GM19468 (cell line): ENCODE measurements around the gene KIF5B.
"Not testable (repeated sequence)": the region's sequence is repeated elsewhere in the genome, so short reads cannot be mapped to it uniquely, and the experiment has no call there.

Source experiments
- ATAC-seq: cut with Tn5 transposase; IDR thresholded peaks from one replicate; pipeline ENCODE4 v1.9.1; 2021; ENCODE audit warnings: mild to moderate bottlenecking, moderate library complexity, moderate number of reproducible peaks; ENCODE audit not compliant: unreplicated experiment; ENCODE audit errors: extremely low read depth

The KIF5B gene

DNA sequence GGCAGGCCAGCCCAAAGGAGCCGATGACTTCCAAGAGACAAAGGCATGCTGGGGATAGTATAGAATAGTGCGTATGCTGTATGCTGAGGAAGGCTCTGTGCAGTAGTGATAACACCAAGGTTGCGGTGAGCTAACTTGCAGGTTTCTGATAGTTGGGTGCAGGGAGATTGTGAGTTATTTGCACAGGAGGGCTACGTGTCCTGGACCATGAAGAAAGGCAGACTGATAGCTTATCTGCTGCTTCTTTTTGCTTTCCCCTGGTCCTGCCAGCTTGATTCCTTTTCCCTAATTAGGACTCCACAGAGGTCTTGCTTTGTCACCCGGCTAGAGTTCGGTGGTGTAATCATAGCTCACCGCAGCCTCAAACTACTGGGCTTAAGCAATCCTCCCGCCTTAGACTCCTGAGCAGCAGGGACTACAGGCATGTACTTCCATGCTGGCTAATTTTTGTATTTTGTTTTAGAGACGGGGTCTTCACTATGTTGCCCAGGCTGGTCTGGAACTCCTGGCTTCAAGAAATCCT, 83.6 kb downstream of the KIF5B start:
- ATAC-seq, result no peak

DNA sequence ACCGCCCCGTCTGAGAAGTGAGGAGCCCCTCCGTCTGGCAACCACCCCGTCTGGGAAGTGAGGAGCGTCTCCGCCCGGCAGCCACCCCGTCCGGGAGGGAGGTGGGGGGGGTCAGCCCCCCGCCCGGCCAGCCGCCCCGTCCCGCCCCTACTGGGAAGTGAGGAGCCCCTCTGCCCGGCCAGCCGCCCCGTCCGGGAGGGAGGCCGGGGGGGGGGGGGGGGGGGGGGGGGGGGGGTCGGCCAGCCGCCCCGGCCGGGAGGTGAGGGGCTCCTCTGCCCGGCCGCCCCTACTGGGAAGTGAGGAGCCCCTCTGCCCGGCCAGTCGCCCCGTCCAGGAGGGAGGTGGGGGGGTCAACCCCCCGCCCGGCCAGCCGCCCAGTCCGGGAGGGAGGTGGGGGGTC, 86.4 kb downstream of the KIF5B start:
- ATAC-seq, result not testable (repeated sequence)

DNA sequence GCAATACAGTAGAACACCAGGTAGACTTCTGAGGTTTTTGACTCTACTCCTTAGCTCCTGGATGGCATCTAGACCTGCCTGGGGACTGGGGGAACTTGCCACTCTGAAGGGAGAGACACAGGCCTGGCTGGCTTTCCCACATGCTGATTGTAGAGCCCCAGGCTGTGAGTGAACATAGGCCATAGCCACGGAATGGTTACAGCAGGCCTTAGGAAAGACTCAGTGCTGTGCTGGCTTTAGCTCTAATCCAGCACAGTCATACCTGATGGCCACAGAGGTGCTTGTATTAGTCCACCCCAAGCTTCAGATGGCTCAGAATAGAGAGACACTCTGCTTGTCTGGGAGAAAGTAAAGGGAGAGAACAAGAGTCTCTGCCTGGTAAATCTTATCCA, 92.6 kb downstream of the KIF5B start:
- ATAC-seq, result no peak

DNA sequence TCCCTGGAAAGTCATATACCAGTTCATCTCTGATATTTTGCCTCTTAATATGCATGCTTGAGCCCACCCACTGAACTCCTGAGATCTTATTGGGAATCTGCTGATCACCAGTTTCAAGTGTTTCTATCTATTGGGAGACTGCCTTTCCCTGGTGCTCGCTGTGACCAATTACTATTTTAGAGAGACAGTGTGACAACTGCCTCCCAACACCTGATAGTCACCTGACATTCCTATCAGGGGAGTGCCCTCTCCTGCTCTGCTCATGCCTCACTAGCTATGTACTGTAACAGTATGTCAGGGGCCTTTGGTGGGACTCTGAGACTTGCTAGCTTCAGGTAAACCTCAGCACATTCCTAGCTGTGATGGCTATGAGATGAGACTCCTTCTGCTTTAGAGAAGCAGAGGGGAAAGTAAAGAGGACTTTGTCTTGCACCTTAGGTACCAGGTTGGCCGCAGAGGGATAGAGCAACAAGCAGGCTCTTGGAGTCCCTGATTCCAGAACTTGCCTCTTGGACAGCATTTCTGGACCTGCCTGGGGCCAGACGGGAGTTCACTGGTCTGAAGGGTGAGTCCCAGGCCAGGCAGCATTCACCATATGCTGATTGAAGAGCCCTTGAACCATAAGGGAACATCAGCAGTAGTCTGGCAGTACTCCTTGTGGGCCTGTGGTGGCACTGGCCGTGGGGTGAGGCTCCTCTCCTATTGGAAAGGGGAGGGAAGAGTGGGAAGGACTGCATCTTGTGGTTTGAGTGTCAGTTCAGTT, 93.2 kb downstream of the KIF5B start:
- ATAC-seq, result no peak

GRCh38 chr10:31961277-31962074, 94.7 kb downstream of the KIF5B start:
- no peak for ATAC-seq

GRCh38 chr10:31959461-31960173, 96.6 kb downstream of the KIF5B start:
- no peak for ATAC-seq
